GM19372 (cell line): ENCODE data around the gene B9D1.

Experiments
- ATAC-seq: cut with Tn5 transposase; IDR thresholded peaks from one replicate; pipeline ENCODE4 v1.9.1; 2021; ENCODE audit warnings: mild to moderate bottlenecking, low read depth, moderate library complexity; ENCODE audit not compliant: unreplicated experiment

The B9D1 gene

DNA sequence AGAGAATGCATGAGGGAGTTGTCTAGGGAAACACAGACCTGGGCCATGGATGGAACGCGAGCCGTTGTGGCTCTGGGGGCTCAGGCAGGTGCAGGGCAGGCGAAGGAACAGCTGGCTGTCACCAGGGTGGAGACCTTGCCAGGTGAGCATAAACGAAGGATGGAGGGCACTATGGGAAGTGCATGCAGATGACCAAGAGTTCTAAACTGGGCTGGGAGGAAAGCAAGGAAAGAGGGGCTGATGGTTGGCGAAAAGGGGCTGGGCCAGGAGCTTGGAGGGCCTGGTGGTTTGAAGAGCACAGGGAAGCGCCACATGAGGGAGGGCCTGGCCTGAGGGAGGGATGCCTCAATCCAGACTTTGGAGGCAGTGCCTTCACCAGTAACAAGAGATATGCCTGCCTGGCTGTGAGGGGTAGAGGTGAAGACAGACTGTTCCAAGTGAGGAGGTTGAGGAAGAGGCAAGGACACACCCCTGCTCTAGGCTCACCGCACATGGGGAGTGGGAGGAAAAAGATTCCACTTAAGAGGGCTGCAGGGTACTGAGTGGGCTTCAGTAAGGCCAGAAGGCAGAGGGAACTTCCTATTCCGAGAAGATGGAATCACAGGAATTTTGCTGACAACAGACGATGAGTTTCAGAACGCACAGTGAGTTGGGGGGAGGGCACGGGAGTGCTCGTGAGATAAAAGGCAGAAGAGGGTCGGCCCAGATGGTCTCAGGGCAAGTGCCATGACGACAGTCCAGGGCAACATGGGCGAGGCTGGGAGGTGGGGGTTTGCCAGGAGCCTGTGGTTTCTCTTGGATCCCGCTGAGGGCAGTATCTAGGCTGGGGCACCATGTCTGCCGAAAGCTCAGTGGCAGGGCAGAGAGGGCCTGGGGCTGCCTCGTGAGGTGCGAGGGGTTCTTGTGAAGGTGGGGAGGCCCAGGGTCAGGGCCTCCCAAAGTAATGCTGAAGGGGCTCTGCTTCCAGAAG lies 20.6 kb downstream of the B9D1 start:
- ATAC-seq, result no peak

DNA sequence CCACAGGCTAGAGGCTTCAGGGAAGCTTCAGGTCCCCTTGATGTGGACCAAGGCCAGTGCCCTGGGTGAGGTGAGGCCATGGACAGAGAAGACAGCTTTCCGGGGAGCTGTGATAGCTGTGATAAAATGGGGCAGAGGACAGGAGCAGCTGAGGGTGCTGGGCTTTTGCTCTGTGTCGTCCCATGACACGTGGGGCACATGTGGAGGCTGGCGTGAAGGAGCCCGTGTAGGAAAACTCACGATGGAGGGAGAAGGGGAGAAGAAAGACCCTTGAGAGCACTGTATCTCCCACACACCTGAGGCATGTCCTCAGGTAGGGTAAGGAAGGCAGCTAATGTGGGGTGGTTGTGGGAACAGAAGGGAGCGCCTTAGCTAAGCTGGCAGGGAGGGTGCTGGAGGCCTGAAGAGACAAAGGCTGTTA lies 21.3 kb downstream of the B9D1 start:
- no peak for ATAC-seq

GRCh38 chr17:19339341-19339815 lies 23.1 kb downstream of the B9D1 start:
- no peak for ATAC-seq

DNA sequence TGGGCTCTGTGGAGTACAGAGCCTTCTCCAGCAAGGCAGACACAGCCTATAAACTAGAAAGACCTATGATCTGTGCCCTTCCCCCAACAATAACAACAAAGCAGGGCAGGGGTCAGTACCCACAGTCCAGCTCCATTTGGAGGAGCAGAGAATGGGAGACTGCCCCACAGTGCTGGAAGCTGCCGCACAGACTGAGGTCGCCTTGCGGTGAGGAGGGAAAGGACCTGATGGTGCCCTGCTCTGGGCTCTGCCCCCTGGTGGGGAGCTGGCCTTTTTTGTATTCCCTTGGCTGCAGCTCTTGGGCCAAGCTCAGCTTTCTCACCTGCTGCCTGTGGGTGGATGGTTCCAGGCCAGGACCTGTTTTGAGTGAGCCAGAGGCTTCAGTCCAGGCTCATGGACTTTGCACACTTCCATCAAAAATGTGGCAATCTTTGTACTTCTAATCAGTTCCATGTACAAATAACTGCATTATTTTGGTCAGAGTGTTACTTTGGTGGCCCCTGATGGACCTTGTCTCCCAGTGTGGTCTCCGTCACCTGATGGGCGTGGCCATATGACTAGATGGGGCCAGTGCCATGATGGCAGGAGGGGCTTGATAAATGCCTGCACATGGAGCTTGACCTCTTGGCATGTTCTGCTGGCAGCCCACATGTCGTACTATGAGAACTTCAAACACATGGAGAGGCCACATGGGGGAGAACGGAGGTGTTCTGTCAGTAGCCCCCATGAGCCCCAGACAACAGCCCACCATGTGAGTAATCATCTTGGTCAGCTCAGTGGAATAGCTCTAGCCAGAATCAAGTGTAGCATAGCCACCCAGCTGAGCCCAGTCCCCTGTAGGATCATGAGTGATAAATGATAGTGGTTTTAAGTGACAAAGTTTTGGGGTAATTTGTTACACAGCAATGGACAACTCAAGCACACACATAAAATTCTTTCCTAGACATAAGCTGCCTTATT lies 24.2 kb downstream of the B9D1 start:
- ATAC-seq, result no peak

DNA sequence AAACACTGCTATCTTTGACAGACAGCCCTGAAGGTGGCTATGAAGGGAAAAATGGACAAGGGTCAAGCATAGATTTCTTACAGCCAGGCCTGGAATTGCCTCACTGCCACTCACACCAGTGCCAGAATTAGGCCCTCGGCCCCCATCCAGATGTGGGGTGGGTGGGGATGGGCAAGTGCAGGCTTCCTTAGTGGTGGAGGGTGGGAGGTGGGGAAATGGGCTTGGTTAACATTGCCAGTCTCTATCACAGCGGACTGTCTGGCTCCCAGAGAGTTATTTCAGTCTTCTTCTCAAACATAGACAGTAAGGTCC lies 24.9 kb downstream of the B9D1 start:
- ATAC-seq, result no peak

DNA sequence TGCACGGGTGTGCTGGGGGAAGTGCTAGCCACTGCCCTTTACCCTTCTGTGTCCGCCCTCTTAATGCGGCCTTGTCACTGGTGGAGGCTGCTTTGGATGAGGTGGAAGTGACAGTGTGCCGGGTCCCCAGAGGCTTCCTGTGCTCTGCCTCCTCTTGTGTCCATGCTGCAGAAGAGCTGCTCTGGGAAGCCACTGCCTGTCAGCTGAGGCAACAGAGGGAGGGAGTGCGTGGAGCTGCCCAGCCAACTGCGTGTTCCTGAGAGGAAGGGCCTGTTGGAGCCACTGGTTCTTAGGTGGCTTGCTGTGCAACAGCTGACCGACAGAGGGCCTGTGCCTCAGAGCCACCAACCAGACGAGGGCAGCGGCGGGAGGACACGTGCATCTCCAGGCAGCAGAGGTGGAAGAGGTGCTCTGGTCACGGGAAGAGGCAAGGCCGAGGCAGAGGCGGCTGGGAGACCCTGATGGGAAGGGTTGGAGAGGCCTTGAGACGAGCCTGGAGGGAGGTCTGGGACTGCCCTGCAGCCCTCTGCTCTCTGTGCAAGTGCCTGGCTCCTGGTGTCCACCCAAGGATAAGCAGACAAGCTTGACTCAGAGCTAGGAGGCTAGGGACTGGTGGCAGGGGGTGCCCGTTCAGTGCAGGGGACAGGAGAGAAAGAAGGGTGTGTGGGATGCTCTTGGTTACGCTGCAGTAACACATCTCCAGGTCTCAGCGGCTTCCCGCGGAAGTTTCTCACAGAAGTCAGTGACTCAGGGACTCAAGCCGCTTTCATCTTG lies 25.4 kb downstream of the B9D1 start:
- no peak for ATAC-seq

DNA sequence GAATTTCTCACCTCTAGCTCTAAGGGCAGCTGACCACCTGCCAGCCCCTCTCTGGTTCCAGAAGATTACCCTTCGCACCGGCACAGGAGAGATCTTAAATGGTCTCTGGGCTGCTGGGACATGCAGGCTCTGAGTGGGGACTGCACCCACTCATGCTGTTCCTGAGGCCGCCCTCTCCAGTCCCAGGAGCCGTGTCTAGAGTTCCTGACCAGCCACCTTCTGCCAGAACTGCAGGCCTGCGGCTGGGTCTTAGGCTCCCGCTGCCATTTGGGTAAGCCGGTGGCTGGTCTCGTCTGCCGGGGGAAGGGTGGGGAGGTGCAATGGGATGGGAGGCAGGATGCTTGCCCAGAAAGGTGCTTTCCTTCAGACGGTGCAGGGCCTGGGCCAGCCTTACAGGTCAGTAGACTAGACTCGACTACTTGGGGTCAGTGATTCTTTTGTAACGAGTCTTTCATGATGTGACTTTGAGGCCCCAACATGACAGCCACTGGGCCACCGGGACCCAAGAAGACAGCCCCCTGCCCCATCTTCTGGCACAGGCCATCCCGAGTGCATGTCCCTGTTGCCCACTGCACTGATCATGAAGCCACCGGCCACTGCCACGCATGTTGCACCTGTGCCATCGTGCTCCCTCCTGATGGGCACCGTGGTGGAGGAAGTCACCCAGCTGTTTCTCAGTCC lies 26.4 kb downstream of the B9D1 start:
- no peak for ATAC-seq

DNA sequence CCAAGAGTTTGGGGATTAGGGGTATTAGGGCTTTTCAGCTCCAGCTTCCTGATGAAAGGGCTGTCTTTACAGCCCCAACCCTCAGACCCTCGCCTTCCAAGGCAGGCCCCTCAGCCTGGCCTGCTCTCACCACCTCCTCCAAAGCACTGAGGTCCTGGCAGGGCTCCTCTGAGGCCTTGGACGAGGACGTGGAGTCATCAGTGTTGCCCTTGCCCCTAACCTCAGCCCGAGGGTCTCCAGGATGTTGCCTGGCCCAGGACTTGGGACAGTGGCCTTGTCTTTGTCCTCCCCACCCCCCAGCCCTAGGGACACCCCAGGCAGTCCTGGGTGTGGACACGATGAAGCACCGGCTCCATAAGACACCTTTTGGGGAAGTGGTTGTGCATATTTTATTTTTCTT lies 28.2 kb downstream of the B9D1 start:
- no peak for ATAC-seq

DNA sequence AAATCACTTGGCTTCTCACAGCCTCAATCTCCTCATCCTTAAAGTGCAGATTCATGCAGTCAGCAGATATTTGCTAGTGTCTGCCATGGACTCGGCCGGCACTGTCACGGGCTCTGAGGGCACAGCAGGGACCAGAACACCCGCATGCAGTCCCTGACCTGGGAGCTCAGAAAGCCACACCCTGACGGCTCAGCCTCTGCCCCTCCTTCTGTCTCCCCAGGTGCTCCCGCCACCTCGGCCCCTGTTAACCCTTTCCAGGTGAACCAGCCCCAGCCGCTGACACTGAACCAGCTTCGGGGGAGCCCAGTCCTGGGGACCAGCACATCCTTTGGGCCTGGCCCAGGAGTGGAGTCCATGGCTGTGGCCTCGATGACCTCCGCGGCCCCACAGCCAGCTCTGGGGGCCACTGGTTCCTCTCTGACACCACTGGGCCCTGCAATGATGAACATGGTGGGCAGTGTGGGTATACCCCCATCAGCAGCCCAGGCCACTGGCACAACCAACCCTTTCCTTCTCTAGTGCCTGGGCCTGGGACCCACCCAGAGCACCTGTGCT lies 28.7 kb downstream of the B9D1 start:
- ATAC-seq, result no peak

DNA sequence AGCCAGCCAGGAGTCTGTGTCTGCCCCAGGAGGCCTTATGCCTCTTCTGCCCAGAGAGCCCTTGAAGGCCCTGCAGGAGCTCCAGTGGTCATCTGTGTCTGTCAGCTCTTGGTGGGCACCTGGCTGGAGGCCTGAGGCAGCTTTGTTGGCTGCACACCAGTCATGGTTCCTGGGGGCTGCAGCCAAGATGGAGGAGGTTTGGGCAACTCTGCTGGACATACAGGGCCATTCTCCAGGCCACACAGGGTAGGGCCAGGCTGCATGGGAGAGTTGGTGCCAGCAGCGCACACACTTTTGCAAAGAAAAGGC lies 29.4 kb downstream of the B9D1 start:
- no peak for ATAC-seq

DNA sequence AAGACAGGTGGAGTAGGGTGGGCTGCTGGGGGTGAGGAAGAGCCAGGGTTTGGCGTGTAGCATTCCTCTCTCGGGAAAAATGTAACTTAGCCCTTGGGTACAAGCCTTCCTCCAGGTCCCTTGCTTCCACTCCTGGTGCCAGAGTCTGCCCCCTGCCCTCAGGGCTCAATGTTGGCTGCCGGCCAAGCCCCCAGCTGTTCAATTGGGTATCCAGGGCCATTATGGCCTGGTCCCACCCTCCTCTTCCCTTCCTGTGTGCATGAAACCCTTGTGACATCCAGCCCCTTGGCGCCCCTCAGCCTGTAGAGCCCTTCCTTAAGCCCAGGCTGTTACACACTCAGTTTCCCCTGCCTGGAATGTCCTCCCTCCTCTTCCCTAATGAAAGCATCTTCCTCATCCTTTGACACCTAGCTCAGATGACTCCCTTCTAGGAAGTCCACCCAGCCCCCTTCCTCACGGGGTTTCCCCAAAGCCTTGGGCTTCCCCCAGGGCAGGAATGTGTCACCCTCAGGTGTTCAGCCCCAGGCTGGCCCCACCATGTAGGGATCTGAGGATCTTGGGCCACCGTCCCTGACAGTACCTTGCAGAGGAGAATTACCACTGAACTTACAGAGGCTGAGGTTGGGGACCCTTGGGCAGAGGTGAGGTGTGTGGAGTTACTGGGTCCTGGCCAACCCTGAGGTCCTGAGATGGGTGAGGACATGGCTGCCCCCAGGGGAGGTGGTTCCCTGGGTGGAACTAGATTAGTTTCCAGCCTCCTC lies 30.0 kb downstream of the B9D1 start:
- ATAC-seq, result no peak

- ATAC-seq, result no peak
Observed at GRCh38 chr17:19331543-19332245, 30.8 kb downstream of the B9D1 start.

GRCh38 chr17:19331134-19331533 lies 31.4 kb downstream of the B9D1 start:
- ATAC-seq, result no peak

DNA sequence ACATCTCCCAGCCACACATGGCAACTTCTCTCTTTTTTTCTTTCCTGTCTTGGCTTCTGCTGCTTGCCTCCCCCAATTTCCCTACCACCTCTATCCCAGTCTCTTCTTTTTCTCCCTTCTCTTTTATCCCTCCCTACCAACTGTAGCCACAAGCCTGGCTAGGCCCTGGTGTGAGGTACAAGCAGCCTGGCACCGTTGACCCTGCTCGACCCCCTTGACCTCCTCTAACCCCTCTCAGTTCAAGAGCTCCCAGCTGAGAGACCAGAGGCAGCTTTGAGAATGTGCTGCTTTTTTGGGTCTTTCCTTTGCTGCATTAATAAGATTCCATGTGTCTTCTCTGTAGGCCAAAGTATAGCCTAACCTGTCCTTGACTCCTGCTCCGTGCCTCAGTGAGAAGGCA lies 32.3 kb downstream of the B9D1 start:
- ATAC-seq, result no peak

DNA sequence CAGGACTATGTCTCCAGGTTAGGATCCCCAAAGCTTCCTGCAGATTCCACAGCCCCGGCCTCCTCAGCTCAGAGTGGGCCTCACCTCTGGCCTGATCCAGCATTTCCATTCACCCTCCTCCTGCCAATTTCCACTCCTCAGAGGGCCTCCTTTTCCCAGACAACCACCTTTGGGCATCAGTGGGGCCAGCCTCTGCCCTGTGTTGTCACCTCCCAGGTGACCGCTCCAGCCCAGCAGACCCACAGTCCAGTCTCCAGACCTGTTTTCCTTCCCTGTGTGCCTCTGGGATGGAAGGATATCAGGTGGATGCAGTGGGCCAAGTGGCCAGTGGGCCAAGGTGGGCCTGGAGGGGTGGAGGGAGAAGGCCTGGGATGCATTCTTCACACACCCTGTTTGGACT lies 32.7 kb downstream of the B9D1 start:
- no peak for ATAC-seq

DNA sequence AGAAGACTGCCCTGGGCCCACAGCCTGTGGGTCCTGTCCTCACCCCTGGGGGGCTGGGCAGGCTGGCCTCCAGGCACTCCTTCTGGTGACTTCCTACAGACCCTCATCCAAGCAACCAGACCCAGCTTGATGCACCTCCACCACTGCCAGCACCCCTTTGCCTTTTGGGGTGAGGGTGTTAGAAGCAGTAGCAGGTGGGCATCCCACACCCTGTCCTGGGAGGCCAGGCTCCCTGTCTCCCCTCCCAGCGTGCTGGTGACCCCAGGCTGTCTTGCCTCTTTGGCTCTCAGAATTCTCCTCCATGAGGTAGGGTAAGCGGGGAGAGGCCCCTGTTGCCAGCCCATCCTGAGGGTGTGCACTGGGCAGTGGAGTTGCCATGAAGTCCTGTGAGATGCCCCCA lies 33.4 kb downstream of the B9D1 start:
- no peak for ATAC-seq

DNA sequence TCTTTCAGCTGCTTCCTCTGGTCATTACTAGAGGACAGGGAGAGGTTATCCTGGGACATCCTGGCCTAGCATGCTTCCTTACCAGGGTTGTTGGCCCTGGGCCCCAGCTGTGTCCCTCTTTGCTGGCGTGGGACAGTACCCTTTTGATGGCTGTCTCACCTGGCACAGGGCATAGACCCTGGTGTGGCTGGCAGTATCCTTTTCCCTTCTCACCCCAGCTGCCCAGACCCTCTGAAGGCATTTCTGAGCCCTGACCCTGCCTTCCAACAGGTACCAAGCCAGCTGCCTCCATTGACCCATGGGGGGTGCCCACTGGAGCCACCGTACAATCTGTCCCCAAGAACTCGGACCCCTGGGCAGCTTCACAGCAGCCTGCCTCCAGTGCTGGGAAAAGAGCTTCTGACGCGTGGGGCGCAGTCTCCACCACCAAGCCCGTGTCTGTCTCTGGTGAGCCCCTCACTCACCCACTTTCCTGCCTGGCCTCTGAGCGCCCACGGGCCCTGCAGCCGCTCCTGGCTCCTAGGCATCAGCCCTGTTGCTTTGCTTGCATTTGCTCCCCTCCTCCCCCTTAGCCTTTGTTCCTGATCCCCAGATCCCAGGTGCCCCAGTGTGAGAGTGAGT lies 34.0 kb downstream of the B9D1 start:
- no peak for ATAC-seq
